Stimulated activated CD4-positive, alpha-beta T cell treated with anti-CD3 and anti-CD28 coated beads, Interleukin-4, amount 100 ng/mL, for 24 hours (primary cell): ENCODE measurements around the gene NR2C2.
"Not testable (repeated sequence)": the region's sequence is repeated elsewhere in the genome, so short reads cannot be mapped to it uniquely, and the experiment has no call there.

Experiments
- DNase-seq: peaks from one replicate; pipeline ENCODE4 v3.0.0-alpha.2; 2020

The NR2C2 gene

GRCh38 chr3:14947100-14947885, at the start of gene NR2C2:
Gene NR2C2 (plus strand): TSS chr3:14947583. CDS start chr3:15003915, 56,332 bp downstream.
- DNase-seq = peak; percentile 85

DNA sequence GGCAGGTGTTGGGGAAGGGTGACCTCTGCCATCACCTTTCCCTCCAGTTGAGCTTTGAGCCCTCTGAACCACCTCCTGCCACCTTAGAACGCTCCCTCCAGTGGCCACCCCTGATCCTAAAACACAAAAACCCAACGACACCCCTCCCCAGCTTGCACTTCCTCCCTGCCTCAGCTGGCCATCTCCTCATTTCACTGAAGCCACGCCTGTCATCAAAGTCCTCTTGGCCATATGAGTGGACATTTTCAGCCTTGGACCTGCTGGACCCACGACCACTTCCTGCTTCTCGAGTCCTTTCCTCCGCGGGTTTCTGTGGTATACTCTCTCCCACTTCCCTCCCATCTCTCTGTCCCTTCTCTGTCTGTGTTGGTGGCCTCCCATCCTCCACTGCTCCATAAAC, 48.5 kb upstream of the NR2C2 start:
- DNase-seq = no peak

- DNase-seq = no peak
Measured at GRCh38 chr3:14899993-14900618, 47.3 kb upstream of the NR2C2 start.

GRCh38 chr3:14900881-14901873, 46.2 kb upstream of the NR2C2 start:
- no peak for DNase-seq

GRCh38 chr3:14902719-14903118, 44.7 kb upstream of the NR2C2 start:
- DNase-seq = no peak

GRCh38 chr3:14903501-14903900, 43.9 kb upstream of the NR2C2 start:
- DNase-seq = not testable (repeated sequence)

DNA sequence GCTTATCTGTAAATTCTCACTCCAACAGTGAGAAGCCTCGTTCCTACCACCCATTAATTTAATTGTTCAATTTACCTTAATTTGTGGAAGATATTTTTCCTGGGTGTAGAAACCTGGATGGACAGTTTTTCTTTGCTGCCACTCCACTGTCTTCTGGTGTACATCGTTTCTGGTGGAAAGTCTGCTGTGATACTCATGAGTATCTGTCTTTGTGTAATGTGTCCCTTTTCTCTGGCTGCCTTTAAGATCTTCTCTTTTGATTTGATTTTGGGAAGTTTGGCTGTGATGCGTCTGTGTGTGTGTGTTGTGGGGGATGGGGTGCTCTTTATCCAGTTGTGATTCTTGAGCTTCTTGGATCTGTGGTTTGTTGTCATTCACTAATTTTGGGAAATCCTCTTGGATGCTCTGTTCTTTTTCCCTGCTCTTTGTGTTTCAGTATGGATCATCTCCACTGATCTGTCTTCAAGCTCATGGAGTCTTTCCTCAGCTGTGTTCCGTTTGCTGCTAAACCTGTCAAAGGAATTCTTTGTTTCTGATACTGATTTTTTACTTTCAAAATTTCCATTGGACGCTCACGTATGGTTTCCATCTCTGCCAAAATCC, 42.2 kb upstream of the NR2C2 start:
- DNase-seq = no peak

GRCh38 chr3:14906355-14906971, 40.9 kb upstream of the NR2C2 start:
- DNase-seq = no peak

DNA sequence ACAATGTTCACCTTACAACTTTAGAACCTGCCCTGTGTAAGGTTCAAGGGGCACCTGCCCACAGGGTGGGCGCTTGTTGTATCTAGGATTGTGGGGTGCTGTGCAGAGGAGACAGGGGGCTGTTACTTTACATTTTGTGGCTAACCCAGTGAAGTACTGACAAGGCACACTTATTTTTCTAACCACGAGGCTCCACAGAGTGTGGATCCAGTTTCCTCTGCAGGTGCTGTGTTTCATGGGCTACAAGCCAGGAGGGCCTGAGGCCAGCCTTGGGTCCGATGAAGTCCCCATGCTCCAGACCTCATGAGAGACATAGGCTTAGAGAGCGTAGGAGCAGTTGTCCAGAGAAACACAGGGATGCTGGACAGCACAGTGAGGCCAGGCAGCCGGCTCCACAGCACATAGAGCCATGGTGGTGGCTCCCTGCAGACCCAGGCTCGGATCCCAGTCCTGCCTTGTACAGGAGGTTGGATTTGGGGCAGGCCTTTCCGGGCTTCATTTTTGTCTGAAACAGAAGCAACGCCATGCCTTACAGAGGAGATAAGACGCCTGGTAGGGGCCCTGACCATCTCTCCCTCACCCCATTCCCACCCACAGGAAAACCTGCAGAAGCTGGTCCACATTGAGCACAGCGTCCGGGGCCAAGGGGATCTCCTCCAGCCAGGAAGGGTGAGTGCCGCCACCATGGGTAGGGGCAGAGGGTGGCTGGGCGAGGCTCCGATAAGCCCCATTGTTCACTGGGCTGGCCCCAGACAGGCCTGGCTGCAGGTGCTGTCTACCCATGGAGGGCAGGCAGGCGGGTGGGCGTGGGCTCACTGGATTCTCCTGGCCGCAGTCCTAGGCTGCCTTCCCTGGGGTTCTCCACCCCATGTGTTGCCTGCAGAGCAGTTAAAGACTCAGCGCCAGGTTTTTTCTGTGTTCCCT, 40.1 kb upstream of the NR2C2 start:
- DNase-seq = no peak

GRCh38 chr3:14909250-14909649, 38.1 kb upstream of the NR2C2 start:
- DNase-seq = no peak

DNA sequence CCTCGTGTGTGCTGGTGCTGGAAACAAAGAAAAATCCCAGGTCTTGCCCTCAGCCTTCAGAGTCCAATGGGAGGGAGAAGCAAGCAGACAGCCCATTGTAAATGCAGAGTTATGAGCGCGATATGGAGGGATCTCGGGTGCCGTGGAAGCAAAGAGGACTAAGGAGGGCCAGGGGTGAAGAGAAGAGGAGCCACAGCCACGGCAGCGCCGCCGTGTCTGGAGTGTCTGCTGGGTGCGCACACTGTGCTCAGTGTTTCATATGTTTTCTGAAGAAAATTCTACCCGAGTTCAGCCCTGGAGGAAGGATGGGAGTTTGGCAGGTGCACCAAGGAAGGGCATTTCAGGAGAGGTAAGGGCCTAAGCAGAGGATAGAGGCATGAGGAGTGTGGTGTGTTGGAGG, 35.7 kb upstream of the NR2C2 start:
- no peak for DNase-seq

GRCh38 chr3:14913071-14913925, 34.1 kb upstream of the NR2C2 start:
- no peak for DNase-seq

GRCh38 chr3:14913926-14914778, 33.2 kb upstream of the NR2C2 start:
- no peak for DNase-seq

DNA sequence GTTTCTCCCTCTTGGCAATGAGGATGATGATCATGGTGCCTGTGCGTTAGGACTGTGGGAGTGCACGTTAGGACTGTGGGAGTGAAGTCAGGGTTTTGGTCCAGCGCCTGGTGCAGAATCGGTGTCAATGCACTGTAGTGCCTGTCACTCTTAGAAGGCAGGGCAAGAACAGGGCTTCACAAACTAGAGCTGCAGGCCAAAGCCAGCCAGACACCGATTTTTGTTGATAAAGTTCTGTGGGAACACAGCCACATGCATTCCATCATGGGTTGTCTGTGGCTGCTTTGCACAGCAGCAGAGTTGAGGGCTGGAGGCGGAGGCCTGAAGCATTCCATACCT, 32.6 kb upstream of the NR2C2 start:
- no peak for DNase-seq

- no peak for DNase-seq
Measured at GRCh38 chr3:14915636-14916222, 31.7 kb upstream of the NR2C2 start.

- DNase-seq = no peak
Measured at GRCh38 chr3:14918356-14918860, 29.0 kb upstream of the NR2C2 start.

GRCh38 chr3:14920536-14920935, 26.8 kb upstream of the NR2C2 start:
- DNase-seq = no peak

- DNase-seq = peak; percentile 82
Measured at GRCh38 chr3:14921034-14921616, 26.3 kb upstream of the NR2C2 start.
